ENCODE data around the gene ZNF672.

Gene ZNF672

DNA sequence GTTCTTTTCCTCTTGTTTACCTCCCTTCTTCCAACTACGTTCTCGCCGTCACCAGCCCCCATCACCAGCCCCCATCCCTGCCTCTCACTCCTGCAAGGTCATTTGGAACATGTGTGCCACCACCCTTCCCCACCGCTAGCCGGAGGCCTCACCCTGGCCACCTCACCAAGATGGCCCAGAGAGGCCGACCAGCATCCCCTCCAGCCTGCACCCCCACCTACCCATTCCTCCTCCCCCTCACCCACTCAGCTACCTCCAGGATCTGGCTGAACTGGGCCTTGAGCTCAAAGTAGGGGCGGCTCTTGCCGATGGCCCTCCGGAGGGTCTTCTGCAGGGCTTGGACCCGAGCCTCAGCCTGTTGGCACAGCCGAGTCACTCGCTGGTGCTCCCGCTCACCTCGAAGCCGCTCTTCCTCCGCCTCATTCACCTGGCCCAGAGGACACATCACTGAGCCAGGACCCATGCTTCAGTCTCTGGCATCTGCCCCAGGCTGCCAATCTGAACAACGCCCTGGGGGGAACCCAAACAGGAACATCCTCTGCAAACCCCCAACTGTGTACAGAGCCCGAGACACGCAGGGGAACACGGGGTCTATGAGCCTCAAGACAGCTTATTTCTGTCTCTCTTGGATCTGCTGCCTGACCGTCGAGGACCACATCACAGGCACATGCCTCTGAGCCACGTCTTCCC lies 25.1 kb upstream of the ZNF672 start:
- TF ChIP-seq, protein P1, sequence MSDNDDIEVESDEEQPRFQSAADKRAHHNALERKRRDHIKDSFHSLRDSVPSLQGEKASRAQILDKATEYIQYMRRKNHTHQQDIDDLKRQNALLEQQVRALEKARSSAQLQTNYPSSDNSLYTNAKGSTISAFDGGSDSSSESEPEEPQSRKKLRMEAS (IDR thresholded peaks at IDR 0.05; ENCODE audit: low read depth, low read length), result no peak
- TF ChIP-seq MYC (IDR thresholded peaks at IDR 0.05; ENCODE audit: low read depth, low read length), result no peak
- TF ChIP-seq POLR2A (IDR thresholded peaks at IDR 0.05; ENCODE audit: extremely low read depth, insufficient read length), result no peak
- TF ChIP-seq, protein P2, sequence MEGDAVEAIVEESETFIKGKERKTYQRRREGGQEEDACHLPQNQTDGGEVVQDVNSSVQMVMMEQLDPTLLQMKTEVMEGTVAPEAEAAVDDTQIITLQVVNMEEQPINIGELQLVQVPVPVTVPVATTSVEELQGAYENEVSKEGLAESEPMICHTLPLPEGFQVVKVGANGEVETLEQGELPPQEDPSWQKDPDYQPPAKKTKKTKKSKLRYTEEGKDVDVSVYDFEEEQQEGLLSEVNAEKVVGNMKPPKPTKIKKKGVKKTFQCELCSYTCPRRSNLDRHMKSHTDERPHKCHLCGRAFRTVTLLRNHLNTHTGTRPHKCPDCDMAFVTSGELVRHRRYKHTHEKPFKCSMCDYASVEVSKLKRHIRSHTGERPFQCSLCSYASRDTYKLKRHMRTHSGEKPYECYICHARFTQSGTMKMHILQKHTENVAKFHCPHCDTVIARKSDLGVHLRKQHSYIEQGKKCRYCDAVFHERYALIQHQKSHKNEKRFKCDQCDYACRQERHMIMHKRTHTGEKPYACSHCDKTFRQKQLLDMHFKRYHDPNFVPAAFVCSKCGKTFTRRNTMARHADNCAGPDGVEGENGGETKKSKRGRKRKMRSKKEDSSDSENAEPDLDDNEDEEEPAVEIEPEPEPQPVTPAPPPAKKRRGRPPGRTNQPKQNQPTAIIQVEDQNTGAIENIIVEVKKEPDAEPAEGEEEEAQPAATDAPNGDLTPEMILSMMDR (IDR thresholded peaks at IDR 0.05; ENCODE audit: low read depth, low read length), result no peak
- H3K4me3 ChIP-seq (ENCODE audit: low read depth, low read length), result no peak overlapping the region
- DNase-seq (ENCODE audit: low read depth), result no peak

DNA sequence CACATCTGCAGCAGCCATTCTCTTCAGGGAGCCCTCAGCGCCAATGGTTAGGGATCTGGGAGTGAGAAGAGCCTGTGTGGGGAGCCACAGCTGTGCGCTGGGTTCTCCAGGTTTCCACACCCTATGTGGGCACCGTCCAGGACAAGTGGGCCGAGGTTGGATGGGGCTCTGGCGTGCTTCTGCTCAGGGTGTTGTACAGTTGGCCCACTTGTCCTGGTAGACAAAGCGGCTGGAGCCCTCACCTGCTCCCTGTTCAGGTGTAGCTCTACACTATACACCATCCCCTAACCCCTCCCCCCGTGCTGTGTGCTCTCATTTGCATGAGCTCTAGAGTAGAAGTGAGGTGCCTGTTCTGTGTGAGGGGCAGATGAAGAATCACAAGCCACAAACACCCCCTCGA lies 24.5 kb upstream of the ZNF672 start:
- no peak for DNase-seq (ENCODE audit: low read depth)
- TF ChIP-seq, protein P2 (IDR thresholded peaks at IDR 0.05; ENCODE audit: low read depth, low read length), result no peak
- TF ChIP-seq, protein P1 (IDR thresholded peaks at IDR 0.05; ENCODE audit: low read depth, low read length), result no peak
- TF ChIP-seq MYC (IDR thresholded peaks at IDR 0.05; ENCODE audit: low read depth, low read length) (no peak), POLR2A (IDR thresholded peaks at IDR 0.05; ENCODE audit: extremely low read depth, insufficient read length) (no peak)
- no peak overlapping the region for H3K4me3 ChIP-seq (ENCODE audit: low read depth, low read length)

GRCh38 chr1:248814351-248814750 lies 23.7 kb upstream of the ZNF672 start:
- TF ChIP-seq MYC (IDR thresholded peaks at IDR 0.05; ENCODE audit: low read depth, low read length), result no peak
- H3K4me3 ChIP-seq (ENCODE audit: low read depth, low read length), result no peak overlapping the region
- DNase-seq (ENCODE audit: low read depth), result no peak

- TF ChIP-seq MYC (IDR thresholded peaks at IDR 0.05; ENCODE audit: low read depth, low read length) (no peak), POLR2A (IDR thresholded peaks at IDR 0.05; ENCODE audit: extremely low read depth, insufficient read length) (no peak)
- TF ChIP-seq, protein P2 (IDR thresholded peaks at IDR 0.05; ENCODE audit: low read depth, low read length), result no peak
- TF ChIP-seq, protein P1 (IDR thresholded peaks at IDR 0.05; ENCODE audit: low read depth, low read length), result no peak
- no peak for DNase-seq (ENCODE audit: low read depth)
- no peak overlapping the region for H3K4me3 ChIP-seq (ENCODE audit: low read depth, low read length)
Measured at GRCh38 chr1:248815407-248816034, 22.5 kb upstream of the ZNF672 start.

- DNase-seq (ENCODE audit: low read depth), result peak; percentile 4
- no peak overlapping the region for H3K4me3 ChIP-seq (ENCODE audit: low read depth, low read length)
- no peak for TF ChIP-seq MYC (IDR thresholded peaks at IDR 0.05; ENCODE audit: low read depth, low read length)
Measured at GRCh38 chr1:248816042-248816851, 21.8 kb upstream of the ZNF672 start.

DNA sequence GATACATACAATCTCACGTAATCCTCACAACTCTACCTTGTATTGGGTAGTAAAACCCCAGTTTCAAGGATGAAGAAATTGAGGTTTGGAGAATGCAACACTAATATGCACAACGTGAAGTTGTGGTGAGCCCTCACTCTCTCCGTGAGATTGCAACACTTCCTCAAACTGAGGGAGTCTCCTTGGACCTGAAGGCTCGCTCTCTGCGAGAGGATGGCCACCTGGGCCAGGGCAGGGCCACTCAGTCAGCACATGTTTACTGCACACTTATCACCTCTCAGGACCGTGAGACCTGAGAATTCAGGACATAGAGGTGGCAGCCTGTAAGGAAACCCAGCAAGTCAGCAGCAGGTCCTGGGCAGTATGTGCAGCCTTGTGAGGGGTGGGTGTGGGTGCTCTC lies 21.0 kb upstream of the ZNF672 start:
- H3K4me3 ChIP-seq (ENCODE audit: low read depth, low read length), result no peak overlapping the region
- TF ChIP-seq, protein P2 (IDR thresholded peaks at IDR 0.05; ENCODE audit: low read depth, low read length), result no peak
- TF ChIP-seq MYC (IDR thresholded peaks at IDR 0.05; ENCODE audit: low read depth, low read length) (peak; percentile 91), POLR2A (IDR thresholded peaks at IDR 0.05; ENCODE audit: extremely low read depth, insufficient read length) (no peak)
- TF ChIP-seq, protein P1 (IDR thresholded peaks at IDR 0.05; ENCODE audit: low read depth, low read length), result peak; percentile 87
- peak; percentile 92 for DNase-seq (ENCODE audit: low read depth)
